H1 (cell line): ENCODE results near the gene DNAAF5.

ENCODE experiments used
- CHD2 ChIP-seq: IDR thresholded peaks from 2 replicates; pipeline ENCODE4 v1.6.1; 2012; ENCODE audit warnings: low read length, improper control_type of control experiment
- EZH2 ChIP-seq: fragments of 200-600 bp; sonication (generic); IDR thresholded peaks from 2 replicates; pipeline ENCODE4 v1.7.1; 2012; ENCODE audit warnings: low read depth, mild to moderate bottlenecking, moderate library complexity, low read length, inconsistent platforms; ENCODE audit not compliant: severe bottlenecking
- JUN ChIP-seq: IDR thresholded peaks from 2 replicates; pipeline ENCODE4 v1.6.1; 2011; ENCODE audit warnings: low read depth, mild to moderate bottlenecking, improper control_type of control experiment, low read length
- PHF8 ChIP-seq: fragments of 200-600 bp; sonication (generic); conservative IDR thresholded peaks from 2 replicates; pipeline ENCODE4 v1.7.1; 2012; ENCODE audit warnings: low read depth, mild to moderate bottlenecking, inconsistent platforms, low read length, moderate library complexity
- POLR2A ChIP-seq, 2 experiments: IDR thresholded peaks; 1 replicate in 1 of 2; 2 replicates in 1 of 2; pipeline ENCODE4 v1.6.1; 2011; ENCODE audit warnings: low read depth in 2 of 2, low read length in 2 of 2, mild to moderate bottlenecking in 2 of 2; ENCODE audit errors: control extremely low read depth in 1 of 2
- RAD21 ChIP-seq, 2 experiments: IDR thresholded peaks in 1 of 2; conservative IDR thresholded peaks in 1 of 2; 2 replicates each; pipeline ENCODE4 v1.6.1; 2011; ENCODE audit warnings: low read depth in 2 of 2, low read length in 2 of 2, improper control_type of control experiment in 1 of 2, inconsistent platforms in 1 of 2, mild to moderate bottlenecking in 1 of 2, moderate library complexity in 1 of 2
- TAF1 ChIP-seq: IDR thresholded peaks from 2 replicates; pipeline ENCODE4 v1.6.1; 2011; ENCODE audit warnings: mild to moderate bottlenecking, low read depth, low read length
- TF ChIP-seq, protein P1 (sequence below), 3 experiments: IDR thresholded peaks; 1 replicate in 2 of 3; 2 replicates in 1 of 3; pipeline versions ENCODE4 v1.5.1 to v1.6.1; 2011; ENCODE audit warnings: low read length in 3 of 3, mild to moderate bottlenecking in 3 of 3, inconsistent platforms in 2 of 3, low read depth in 1 of 3, moderate library complexity in 1 of 3; ENCODE audit not compliant: insufficient read depth in 1 of 3; ENCODE audit errors: control extremely low read depth in 1 of 3
- TF ChIP-seq, protein P2 (sequence below): IDR thresholded peaks from 2 replicates; pipeline ENCODE4 v1.6.1; 2011; ENCODE audit warnings: low read depth, mild to moderate bottlenecking, low read length; ENCODE audit not compliant: insufficient read depth

DNA sequence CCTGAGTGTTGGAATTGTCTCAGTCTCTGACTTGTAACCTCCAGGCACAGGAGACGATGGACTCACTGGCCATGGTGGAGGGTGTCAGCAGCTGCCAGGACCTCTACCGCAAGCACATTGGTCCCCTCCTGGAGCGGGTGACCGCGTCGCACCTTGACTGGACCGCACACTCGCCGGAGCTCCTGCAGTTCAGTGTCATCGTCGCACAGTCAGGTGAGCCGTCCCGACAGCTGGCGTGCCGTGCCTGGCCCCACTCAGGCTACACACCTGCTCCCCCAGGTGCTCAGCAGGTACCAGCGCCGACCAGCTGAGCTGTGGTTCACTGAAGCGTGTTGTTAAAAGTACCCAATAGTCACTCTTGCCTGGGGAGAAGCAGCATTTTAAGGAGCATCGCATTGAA is 37.3 kb downstream of the DNAAF5 start:
- TF ChIP-seq CHD2, result no peak
- no peak for TF ChIP-seq EZH2
- TF ChIP-seq, protein P1, sequence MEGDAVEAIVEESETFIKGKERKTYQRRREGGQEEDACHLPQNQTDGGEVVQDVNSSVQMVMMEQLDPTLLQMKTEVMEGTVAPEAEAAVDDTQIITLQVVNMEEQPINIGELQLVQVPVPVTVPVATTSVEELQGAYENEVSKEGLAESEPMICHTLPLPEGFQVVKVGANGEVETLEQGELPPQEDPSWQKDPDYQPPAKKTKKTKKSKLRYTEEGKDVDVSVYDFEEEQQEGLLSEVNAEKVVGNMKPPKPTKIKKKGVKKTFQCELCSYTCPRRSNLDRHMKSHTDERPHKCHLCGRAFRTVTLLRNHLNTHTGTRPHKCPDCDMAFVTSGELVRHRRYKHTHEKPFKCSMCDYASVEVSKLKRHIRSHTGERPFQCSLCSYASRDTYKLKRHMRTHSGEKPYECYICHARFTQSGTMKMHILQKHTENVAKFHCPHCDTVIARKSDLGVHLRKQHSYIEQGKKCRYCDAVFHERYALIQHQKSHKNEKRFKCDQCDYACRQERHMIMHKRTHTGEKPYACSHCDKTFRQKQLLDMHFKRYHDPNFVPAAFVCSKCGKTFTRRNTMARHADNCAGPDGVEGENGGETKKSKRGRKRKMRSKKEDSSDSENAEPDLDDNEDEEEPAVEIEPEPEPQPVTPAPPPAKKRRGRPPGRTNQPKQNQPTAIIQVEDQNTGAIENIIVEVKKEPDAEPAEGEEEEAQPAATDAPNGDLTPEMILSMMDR (IDR thresholded peaks at IDR 0.05; ENCODE audit: control extremely low read depth in 1 of 3, insufficient read depth in 1 of 3, low read depth in 1 of 3, low read length in 3 of 3), result no peak
- TF ChIP-seq TAF1, result no peak
- TF ChIP-seq, protein P2, sequence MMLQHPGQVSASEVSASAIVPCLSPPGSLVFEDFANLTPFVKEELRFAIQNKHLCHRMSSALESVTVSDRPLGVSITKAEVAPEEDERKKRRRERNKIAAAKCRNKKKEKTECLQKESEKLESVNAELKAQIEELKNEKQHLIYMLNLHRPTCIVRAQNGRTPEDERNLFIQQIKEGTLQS, result no peak
- TF ChIP-seq POLR2A (IDR thresholded peaks at IDR 0.05; ENCODE audit: control extremely low read depth in 1 of 2, low read depth in 2 of 2, low read length in 2 of 2), result no peak
- TF ChIP-seq RAD21 (IDR thresholded peaks at IDR 0.05 in 1 of 2, conservative IDR thresholded peaks at IDR 0.05 in 1 of 2; ENCODE audit: low read depth in 2 of 2, low read length in 2 of 2), result no peak
- TF ChIP-seq JUN, result no peak
- no peak for TF ChIP-seq PHF8
